ENCODE measurements around the gene STOML2.

Gene STOML2

DNA sequence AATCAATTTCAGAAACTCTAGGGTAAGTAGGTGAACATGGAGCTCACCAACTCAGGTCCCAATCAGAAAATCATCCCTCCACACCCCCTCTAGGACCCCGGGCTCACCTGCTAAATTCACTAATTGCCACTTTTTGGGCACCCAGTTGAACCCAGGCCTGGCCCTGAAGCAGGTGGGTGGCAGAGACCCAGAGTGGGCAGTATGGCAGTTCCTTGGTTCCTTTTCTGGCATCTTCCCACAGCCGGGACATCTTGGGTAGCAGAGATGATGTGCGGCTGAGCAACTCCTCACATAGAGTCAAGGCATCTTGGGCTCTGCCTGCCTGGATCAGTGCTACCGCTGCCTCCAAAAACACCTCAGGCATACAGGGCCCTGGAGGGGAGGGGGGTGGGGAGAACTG is 27.6 kb downstream of the STOML2 start:
- no peaks in the 10 kb centered on the region for H3K27me3 ChIP-seq (ENCODE audit: insufficient read depth, low read length)

DNA sequence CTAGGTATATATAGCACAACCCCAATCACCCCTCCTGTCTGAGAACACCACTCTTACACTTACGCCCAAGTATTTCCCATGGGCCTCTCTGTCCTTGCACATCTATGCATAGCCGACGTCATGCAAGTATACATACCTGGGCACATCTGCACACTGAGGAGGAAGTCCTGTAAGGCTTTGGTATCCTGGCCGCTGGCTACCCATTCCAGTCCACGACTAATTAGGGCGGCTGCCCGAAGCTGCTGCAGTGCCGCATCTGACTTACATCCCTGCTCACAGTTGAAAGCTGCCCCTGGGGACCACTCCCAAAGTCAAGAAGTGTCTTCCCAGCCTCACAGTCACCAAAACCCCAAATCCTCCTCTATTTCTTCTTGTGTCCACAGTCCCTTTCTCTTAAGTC is 28.1 kb downstream of the STOML2 start:
- Histone ChIP-seq H3K27me3 (ENCODE audit: insufficient read depth, low read length) (no peaks in the 10 kb centered on the region), H3K9me3 (ENCODE audit: low read length) (no peaks in the 10 kb centered on the region), H4K20me1 (ENCODE audit: insufficient read depth, low read length) (no peaks in the 10 kb centered on the region), H3K4me1 (ENCODE audit: insufficient read depth, low read length, severe bottlenecking) (peaks cover 35% of the 10 kb centered on the region), H3K9me2 (ENCODE audit: low read depth, low read length) (no peaks in the 10 kb centered on the region), H3K79me2 (ENCODE audit: insufficient read depth, low read length) (peaks cover 27% of the 10 kb centered on the region), H3K27ac (ENCODE audit: low read depth, low read length, poor library complexity, severe bottlenecking) (no peak overlapping the region), H2AFZ (ENCODE audit: low read length) (no peak overlapping the region), H3K9ac (ENCODE audit: low read length) (no peak overlapping the region), H3F3A (ENCODE audit: insufficient read depth, low read length) (no peaks in the 10 kb centered on the region), H3K36me3 (ENCODE audit: insufficient read depth, low read length) (peaks cover 50% of the 10 kb centered on the region), H3K4me2 (ENCODE audit: low read length) (no peak overlapping the region), H3K4me3 (ENCODE audit: low read depth, low read length, poor library complexity, severe bottlenecking) (no peak overlapping the region)
- TF ChIP-seq, protein P1, sequence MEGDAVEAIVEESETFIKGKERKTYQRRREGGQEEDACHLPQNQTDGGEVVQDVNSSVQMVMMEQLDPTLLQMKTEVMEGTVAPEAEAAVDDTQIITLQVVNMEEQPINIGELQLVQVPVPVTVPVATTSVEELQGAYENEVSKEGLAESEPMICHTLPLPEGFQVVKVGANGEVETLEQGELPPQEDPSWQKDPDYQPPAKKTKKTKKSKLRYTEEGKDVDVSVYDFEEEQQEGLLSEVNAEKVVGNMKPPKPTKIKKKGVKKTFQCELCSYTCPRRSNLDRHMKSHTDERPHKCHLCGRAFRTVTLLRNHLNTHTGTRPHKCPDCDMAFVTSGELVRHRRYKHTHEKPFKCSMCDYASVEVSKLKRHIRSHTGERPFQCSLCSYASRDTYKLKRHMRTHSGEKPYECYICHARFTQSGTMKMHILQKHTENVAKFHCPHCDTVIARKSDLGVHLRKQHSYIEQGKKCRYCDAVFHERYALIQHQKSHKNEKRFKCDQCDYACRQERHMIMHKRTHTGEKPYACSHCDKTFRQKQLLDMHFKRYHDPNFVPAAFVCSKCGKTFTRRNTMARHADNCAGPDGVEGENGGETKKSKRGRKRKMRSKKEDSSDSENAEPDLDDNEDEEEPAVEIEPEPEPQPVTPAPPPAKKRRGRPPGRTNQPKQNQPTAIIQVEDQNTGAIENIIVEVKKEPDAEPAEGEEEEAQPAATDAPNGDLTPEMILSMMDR (IDR thresholded peaks at IDR 0.05; ENCODE audit: low read length) = no peak
- TF ChIP-seq EZH2 (IDR thresholded peaks at IDR 0.05; ENCODE audit: borderline replicate concordance, low read length) = no peak

More for the DNA sequence above, 27.6 kb downstream of the STOML2 start:
- H3K4me3 ChIP-seq (ENCODE audit: low read depth, low read length, poor library complexity, severe bottlenecking) = no peak overlapping the region
- H3K4me1 ChIP-seq (ENCODE audit: insufficient read depth, low read length, severe bottlenecking) = peaks cover 32% of the 10 kb centered on the region
- H3K79me2 ChIP-seq (ENCODE audit: insufficient read depth, low read length) = peaks cover 22% of the 10 kb centered on the region
- no peak overlapping the region for H3K9ac ChIP-seq (ENCODE audit: low read length)
- TF ChIP-seq EZH2 (IDR thresholded peaks at IDR 0.05; ENCODE audit: borderline replicate concordance, low read length) = no peak
- TF ChIP-seq, protein P1 (IDR thresholded peaks at IDR 0.05; ENCODE audit: low read length) = no peak
- H2AFZ ChIP-seq (ENCODE audit: low read length) = no peak overlapping the region
- no peaks in the 10 kb centered on the region for H4K20me1 ChIP-seq (ENCODE audit: insufficient read depth, low read length)
- no peak overlapping the region for H3K4me2 ChIP-seq (ENCODE audit: low read length)
- H3F3A ChIP-seq (ENCODE audit: insufficient read depth, low read length) = no peaks in the 10 kb centered on the region
- no peaks in the 10 kb centered on the region for H3K9me2 ChIP-seq (ENCODE audit: low read depth, low read length)
- H3K9me3 ChIP-seq (ENCODE audit: low read length) = no peaks in the 10 kb centered on the region
- H3K36me3 ChIP-seq (ENCODE audit: insufficient read depth, low read length) = peaks cover 45% of the 10 kb centered on the region
- no peak overlapping the region for H3K27ac ChIP-seq (ENCODE audit: low read depth, low read length, poor library complexity, severe bottlenecking)

DNA sequence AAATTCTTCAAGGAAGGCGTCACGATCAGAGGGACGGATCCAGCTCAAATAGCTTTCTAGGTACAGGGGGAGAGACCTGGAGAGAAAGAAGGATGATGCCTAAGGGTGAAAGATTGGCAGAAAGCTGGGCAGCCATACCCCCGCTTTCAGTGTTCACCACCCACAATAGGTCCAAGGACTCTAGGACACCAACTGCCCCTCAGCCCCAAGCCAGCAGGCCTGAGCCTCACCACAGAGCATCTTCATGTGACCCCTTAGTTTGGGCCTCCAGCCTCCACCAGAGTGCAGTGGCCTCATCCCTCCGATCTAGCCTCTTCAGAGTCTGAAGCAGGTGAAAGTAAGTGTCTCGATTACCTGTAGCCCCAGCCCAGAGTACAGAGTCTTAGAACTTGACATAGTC is 28.8 kb downstream of the STOML2 start:
- H3K79me2 ChIP-seq (ENCODE audit: insufficient read depth, low read length) = peaks cover 31% of the 10 kb centered on the region
- H4K20me1 ChIP-seq (ENCODE audit: insufficient read depth, low read length) = no peaks in the 10 kb centered on the region
- no peak overlapping the region for H3K9ac ChIP-seq (ENCODE audit: low read length)
- H3F3A ChIP-seq (ENCODE audit: insufficient read depth, low read length) = no peaks in the 10 kb centered on the region
- H3K9me2 ChIP-seq (ENCODE audit: low read depth, low read length) = no peaks in the 10 kb centered on the region
- no peaks in the 10 kb centered on the region for H3K9me3 ChIP-seq (ENCODE audit: low read length)
- no peak overlapping the region for H3K4me3 ChIP-seq (ENCODE audit: low read depth, low read length, poor library complexity, severe bottlenecking)
- H3K36me3 ChIP-seq (ENCODE audit: insufficient read depth, low read length) = peaks cover 53% of the 10 kb centered on the region
- H3K27me3 ChIP-seq (ENCODE audit: insufficient read depth, low read length) = no peaks in the 10 kb centered on the region
- H3K4me2 ChIP-seq (ENCODE audit: low read length) = no peak overlapping the region
- no peak overlapping the region for H2AFZ ChIP-seq (ENCODE audit: low read length)
- no peak for TF ChIP-seq EZH2 (IDR thresholded peaks at IDR 0.05; ENCODE audit: borderline replicate concordance, low read length)
- TF ChIP-seq, protein P1 (IDR thresholded peaks at IDR 0.05; ENCODE audit: low read length) = no peak
- H3K27ac ChIP-seq (ENCODE audit: low read depth, low read length, poor library complexity, severe bottlenecking) = no peak overlapping the region
- H3K4me1 ChIP-seq (ENCODE audit: insufficient read depth, low read length, severe bottlenecking) = peaks cover 39% of the 10 kb centered on the region
